Choroid plexus epithelial cell (primary cell): Measurements from ENCODE around the gene ALG3.
A peak's percentile ranks its signal among the peaks of the same experiment; 100 is the strongest.

Experiments used
- DNase-seq: peaks from one replicate; pipeline ENCODE4 v3.0.0-alpha.2; 2010; ENCODE audit warnings: low read depth
- H3K4me3 ChIP-seq: 2 replicates; pipeline ENCODE4 v1.5.1; 2011; ENCODE audit warnings: low read depth, mild to moderate bottlenecking, control low read depth, low read length, moderate library complexity
- TF ChIP-seq, protein P1 (sequence below): conservative IDR thresholded peaks from 2 replicates; pipeline ENCODE4 v1.5.1; 2011; ENCODE audit warnings: low read depth, mild to moderate bottlenecking, control low read depth, inconsistent platforms, low read length, moderate library complexity

The ALG3 gene

DNA sequence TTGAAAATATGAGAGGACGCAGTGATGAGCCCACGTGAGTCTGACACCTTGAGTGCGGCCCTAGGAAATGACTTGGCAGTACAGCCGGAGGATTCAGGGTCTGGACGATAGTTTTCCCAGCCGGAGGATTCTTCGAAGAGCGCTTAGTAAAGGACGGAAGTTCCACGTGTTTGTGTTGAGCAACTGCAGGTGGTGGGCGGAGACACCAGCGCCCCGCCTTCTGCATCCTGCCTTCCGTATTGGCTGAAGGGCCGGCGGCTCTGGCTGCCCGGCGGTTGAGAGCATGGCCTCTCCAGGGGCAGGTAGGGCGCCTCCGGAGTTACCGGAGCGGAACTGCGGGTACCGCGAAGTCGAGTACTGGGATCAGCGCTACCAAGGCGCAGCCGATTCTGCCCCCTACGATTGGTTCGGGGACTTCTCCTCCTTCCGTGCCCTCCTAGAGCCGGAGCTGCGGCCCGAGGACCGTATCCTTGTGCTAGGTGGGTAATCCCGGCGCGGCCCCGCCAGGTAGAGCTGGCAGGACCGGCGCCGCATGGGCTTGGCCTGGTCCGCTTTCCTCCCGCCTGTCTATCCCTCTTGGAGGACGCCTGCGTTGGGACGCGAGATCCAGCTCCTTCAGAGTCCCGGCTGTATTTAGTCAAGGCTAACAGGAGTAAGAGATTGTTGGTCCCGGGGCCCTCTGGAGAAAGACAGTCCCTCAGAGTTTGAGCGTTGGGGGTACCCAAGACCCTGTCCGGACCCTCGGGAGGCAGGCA, 827 bp upstream of the ALG3 start, which contains the start of gene EEF1AKMT4:
EEF1AKMT4 (plus strand) TSS at position 261 of the 755 bp plus-strand sequence; CDS start at position 284, 23 bp downstream.
- peak; percentile 99 for DNase-seq
- TF ChIP-seq, protein P1, sequence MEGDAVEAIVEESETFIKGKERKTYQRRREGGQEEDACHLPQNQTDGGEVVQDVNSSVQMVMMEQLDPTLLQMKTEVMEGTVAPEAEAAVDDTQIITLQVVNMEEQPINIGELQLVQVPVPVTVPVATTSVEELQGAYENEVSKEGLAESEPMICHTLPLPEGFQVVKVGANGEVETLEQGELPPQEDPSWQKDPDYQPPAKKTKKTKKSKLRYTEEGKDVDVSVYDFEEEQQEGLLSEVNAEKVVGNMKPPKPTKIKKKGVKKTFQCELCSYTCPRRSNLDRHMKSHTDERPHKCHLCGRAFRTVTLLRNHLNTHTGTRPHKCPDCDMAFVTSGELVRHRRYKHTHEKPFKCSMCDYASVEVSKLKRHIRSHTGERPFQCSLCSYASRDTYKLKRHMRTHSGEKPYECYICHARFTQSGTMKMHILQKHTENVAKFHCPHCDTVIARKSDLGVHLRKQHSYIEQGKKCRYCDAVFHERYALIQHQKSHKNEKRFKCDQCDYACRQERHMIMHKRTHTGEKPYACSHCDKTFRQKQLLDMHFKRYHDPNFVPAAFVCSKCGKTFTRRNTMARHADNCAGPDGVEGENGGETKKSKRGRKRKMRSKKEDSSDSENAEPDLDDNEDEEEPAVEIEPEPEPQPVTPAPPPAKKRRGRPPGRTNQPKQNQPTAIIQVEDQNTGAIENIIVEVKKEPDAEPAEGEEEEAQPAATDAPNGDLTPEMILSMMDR: peak; percentile 57
- peak within 1 kb of the TSS; percentile 99 for H3K4me3 ChIP-seq

GRCh38 chr3:184242297-184242685, 6.5 kb downstream of the ALG3 start:
- TF ChIP-seq, protein P1: no peak
- H3K4me3 ChIP-seq: no peak overlapping the region
- no peak for DNase-seq

DNA sequence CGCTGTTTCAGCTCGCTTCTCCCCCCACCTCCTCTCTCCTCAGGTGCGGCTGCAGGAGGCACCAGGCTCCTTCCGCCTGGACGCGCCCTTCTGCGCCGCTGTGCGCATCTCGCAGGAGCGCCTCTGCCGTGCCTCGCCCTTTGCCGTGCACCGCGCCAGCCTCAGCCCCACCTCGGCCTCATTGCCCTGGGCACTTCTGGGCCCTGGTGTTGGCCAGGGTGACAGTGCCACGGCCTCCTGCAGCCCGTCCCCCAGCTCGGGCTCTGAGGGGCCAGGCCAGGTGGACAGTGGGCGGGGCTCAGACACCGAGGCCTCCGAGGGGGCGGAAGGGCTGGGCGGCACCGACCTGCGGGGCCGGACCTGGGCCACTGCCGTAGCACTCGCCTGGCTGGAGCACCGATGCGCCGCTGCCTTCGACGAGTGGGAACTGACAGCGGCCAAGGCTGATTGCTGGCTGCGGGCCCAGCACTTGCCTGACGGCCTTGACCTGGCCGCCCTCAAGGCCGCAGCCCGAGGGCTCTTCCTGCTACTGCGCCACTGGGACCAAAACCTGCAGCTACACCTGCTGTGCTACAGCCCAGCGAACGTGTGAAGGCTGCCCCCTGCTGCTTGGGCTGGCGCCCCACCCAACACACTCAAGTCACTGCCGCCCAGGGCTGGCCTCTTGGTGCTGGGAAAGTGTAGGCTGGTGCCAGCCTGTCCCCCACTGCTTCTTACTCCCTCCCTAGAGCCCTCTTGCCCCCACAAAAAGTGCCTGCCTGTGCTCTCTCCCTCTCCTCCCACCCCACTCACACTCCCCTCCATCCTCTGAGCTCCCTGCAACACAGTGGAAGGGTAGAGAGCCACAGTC, 7.1 kb downstream of the ALG3 start:
- DNase-seq: peak; percentile 56

GRCh38 chr3:184241141-184241446, 7.7 kb downstream of the ALG3 start:
- TF ChIP-seq, protein P1: no peak
- H3K4me3 ChIP-seq: no peak overlapping the region
- no peak for DNase-seq

More for the DNA sequence above, 7.1 kb downstream of the ALG3 start:
- TF ChIP-seq, protein P1: peak; percentile 60
- H3K4me3 ChIP-seq: no peak overlapping the region

GRCh38 chr3:184240384-184241140, 8.2 kb downstream of the ALG3 start:
- TF ChIP-seq, protein P1: peak; percentile 27
- H3K4me3 ChIP-seq: no peak overlapping the region
- DNase-seq: peak; percentile 45

DNA sequence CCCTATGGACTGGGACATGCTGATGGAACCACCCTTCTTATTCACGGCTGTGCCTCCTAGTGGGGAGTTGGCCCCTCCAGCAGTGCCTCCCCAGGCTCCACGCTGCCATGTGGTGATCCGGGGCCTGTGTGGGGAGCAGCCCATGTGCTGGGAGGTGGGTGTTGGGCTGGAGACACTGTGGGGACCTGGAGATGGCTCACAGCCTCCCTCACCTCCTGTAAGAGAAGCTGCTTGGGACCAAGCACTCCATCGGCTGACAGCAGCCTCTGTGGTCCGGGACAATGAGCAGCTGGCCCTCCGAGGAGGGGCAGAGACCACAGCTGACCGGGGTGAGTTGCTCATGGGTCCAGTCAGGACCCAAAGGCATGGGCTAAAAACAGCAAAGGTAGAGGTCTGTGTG, 9.1 kb downstream of the ALG3 start:
- TF ChIP-seq, protein P1: no peak
- no peak for DNase-seq
- H3K4me3 ChIP-seq: no peak overlapping the region
